Urothelium cell line (cell line): ENCODE data around the gene PRR15.

Experiments
- DNase-seq: peaks from one replicate; pipeline ENCODE4 v3.0.0; 2011; ENCODE audit warnings: low spot score, mixed read lengths
- FAIRE-seq: peaks from 2 replicates; lab custom pipeline; 2011; peaks lifted over from hg19 to GRCh38; lab: Jason Lieb, UNC

The PRR15 gene

GRCh38 chr7:29567174-29567573, 3.5 kb downstream of the PRR15 start:
- FAIRE-seq (no peak), DNase-seq (no peak)

- peak; percentile 48 for DNase-seq
Observed at GRCh38 chr7:29569648-29570047, 6.0 kb downstream of the PRR15 start.

GRCh38 chr7:29572558-29572957, 8.9 kb downstream of the PRR15 start:
- DNase-seq = no peak
- FAIRE-seq = no peak

More at GRCh38 chr7:29569648-29570047, 6.0 kb downstream of the PRR15 start:
- FAIRE-seq = no peak

- no peak for FAIRE-seq
- DNase-seq = no peak
Observed at GRCh38 chr7:29573567-29573966, 9.9 kb downstream of the PRR15 start.

- DNase-seq = no peak
- no peak for FAIRE-seq
Observed at GRCh38 chr7:29574659-29575058, 11.0 kb downstream of the PRR15 start.

- DNase-seq = no peak
- FAIRE-seq = no peak
Observed at GRCh38 chr7:29587195-29587808, 23.7 kb downstream of the PRR15 start.

- FAIRE-seq = peak; percentile 44
Observed at GRCh38 chr7:29588212-29588611, 24.6 kb downstream of the PRR15 start.

GRCh38 chr7:29588900-29589696, 25.5 kb downstream of the PRR15 start:
- DNase-seq = peak; percentile 76
- peak; percentile 78 for FAIRE-seq

More at GRCh38 chr7:29588212-29588611, 24.6 kb downstream of the PRR15 start:
- no peak for DNase-seq

- peak; percentile 20 for FAIRE-seq
- no peak for DNase-seq
Observed at GRCh38 chr7:29592866-29593265, 29.2 kb downstream of the PRR15 start.

GRCh38 chr7:29593459-29593858, 29.8 kb downstream of the PRR15 start:
- no peak for FAIRE-seq
- no peak for DNase-seq

- DNase-seq (no peak), FAIRE-seq (no peak)
Observed at GRCh38 chr7:29596593-29597178, 33.1 kb downstream of the PRR15 start.

- no peak for FAIRE-seq
- no peak for DNase-seq
Observed at GRCh38 chr7:29597266-29597665, 33.6 kb downstream of the PRR15 start.

- FAIRE-seq = peak; percentile 69
- no peak for DNase-seq
Observed at GRCh38 chr7:29598137-29598536, 34.5 kb downstream of the PRR15 start.

- FAIRE-seq (no peak), DNase-seq (no peak)
Observed at GRCh38 chr7:29598613-29599012, 35.0 kb downstream of the PRR15 start.

- DNase-seq = no peak
- no peak for FAIRE-seq
Observed at GRCh38 chr7:29599026-29599425, 35.4 kb downstream of the PRR15 start.

- DNase-seq = no peak
- no peak for FAIRE-seq
Observed at GRCh38 chr7:29600661-29601060, 37.0 kb downstream of the PRR15 start.

GRCh38 chr7:29604052-29604451, 40.4 kb downstream of the PRR15 start:
- DNase-seq (no peak), FAIRE-seq (no peak)

- no peak for FAIRE-seq
- no peak for DNase-seq
Observed at GRCh38 chr7:29604702-29605101, 41.1 kb downstream of the PRR15 start.

- FAIRE-seq (no peak), DNase-seq (no peak)
Observed at GRCh38 chr7:29605671-29606070, 42.0 kb downstream of the PRR15 start.

- peak; percentile 32 for DNase-seq
- FAIRE-seq = no peak
Observed at GRCh38 chr7:29606287-29606721, 42.7 kb downstream of the PRR15 start.

- DNase-seq = no peak
- no peak for FAIRE-seq
Observed at GRCh38 chr7:29606830-29607229, 43.2 kb downstream of the PRR15 start.

GRCh38 chr7:29607259-29607658, 43.6 kb downstream of the PRR15 start:
- FAIRE-seq (no peak), DNase-seq (no peak)
